ENCODE data around the gene HLA-DPB1. TPM values are rescaled to one million over a fixed set of nuclear protein-coding genes. Genes with fewer than 3 reads are reported as not detected.

The HLA-DPB1 gene
- total RNA-seq, 4 donors from 2014 or later = 9.5 to 104 (median 19.7) TPM

DNA sequence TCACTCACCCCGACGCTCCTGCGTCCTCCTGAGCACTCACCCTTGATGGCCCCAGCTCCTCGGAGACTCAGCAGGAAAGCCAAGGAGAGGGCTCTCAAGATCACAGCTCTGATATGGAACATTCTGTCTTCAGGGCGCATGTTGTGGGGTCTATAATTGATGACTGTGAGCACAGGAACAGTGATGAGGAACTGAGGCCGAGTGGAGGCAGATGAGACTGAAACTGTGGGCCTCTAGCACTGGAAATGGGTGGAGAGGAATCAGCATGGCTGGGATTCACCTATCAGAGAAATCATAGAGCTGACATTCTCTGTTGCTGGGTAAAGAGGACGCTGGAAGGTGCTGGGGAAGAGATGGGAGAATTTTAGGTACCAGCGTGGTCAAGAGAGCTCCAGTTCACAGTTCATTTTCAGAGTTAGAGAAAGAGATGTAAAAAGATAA lies 2.3 kb upstream of the HLA-DPB1 start, which contains the start of gene HLA-DPA1:
Gene HLA-DPA1, minus strand, starts transcription at position 219 of the 441 bp plus-strand sequence.
- Histone ChIP-seq H3K36me3 (peaks cover 0 to 12% (median 0%) of the 10 kb centered on the region in 3 donors), H3K4me1 (no peaks in the 10 kb centered on the region), H3K4me3 (peak within 1 kb of the TSS; percentile 34 to 49 (median 42)), H3K27me3 (no peaks in the 10 kb centered on the region), H3K27ac (peak within 1 kb of the TSS; percentile 14 to 90 (median 62)), H3K9me3 (no peaks in the 10 kb centered on the region)
- peak in 2 of 3 donors; percentile 86 to 89 for DNase-seq
- peak; percentile 36 to 72 for TF ChIP-seq POLR2A (IDR thresholded peaks at IDR 0.05)
- TF ChIP-seq, protein P1, sequence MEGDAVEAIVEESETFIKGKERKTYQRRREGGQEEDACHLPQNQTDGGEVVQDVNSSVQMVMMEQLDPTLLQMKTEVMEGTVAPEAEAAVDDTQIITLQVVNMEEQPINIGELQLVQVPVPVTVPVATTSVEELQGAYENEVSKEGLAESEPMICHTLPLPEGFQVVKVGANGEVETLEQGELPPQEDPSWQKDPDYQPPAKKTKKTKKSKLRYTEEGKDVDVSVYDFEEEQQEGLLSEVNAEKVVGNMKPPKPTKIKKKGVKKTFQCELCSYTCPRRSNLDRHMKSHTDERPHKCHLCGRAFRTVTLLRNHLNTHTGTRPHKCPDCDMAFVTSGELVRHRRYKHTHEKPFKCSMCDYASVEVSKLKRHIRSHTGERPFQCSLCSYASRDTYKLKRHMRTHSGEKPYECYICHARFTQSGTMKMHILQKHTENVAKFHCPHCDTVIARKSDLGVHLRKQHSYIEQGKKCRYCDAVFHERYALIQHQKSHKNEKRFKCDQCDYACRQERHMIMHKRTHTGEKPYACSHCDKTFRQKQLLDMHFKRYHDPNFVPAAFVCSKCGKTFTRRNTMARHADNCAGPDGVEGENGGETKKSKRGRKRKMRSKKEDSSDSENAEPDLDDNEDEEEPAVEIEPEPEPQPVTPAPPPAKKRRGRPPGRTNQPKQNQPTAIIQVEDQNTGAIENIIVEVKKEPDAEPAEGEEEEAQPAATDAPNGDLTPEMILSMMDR (IDR thresholded peaks at IDR 0.05) = no peak

DNA sequence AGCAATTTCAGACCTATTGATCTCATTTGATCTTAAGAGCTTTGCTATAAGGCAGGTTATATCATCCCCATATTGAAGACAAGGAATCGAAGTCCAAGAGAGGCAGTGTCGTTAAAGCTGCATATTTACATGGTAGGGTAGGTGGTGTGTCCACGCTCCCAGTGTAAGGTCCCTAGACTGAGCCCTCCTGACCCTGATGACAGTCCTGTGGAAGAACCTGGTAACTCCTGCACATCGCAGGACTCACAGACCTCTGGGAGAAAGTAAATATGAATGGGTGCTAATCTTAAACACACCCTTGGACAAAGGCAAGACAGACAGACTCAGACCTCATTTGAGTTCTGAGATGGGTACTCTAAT lies 602 bp upstream of the HLA-DPB1 start:
- Histone ChIP-seq H3K4me3 (no peak overlapping the region), H3K9me3 (no peaks in the 10 kb centered on the region), H3K36me3 (no peaks in the 10 kb centered on the region), H3K27ac (peak overlapping the region; percentile 40 to 90 (median 73)), H3K4me1 (no peaks in the 10 kb centered on the region), H3K27me3 (no peaks in the 10 kb centered on the region)
- TF ChIP-seq POLR2A (IDR thresholded peaks at IDR 0.05) = no peak
- TF ChIP-seq, protein P1 (IDR thresholded peaks at IDR 0.05) = no peak
- no peak for DNase-seq

DNA sequence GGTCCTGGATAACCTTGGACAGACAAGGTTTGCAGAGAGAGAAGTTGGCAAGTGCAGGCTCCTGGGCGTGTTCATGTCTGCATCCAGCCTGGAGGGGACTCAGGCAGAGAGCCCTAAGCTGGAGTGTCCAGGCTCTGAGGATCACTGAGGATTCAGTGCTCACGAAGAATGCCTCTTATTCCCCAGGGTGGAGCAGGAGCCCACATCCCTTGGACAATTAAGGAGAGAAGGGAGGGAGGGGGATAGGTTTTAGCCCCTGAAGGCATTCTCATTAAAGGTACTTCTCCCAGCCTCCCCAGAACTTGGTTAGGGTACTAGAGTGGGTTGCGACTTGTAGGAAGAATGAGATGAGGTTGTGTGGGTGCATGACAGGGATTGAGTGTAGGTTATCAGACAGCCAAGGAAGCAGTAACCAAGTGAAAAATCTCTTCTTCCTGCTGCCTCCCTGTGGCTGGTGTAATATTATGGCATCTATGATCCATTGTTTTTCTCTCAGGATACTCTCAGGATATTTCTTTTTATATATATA lies 680 bp downstream of the HLA-DPB1 start:
- Histone ChIP-seq H3K27ac (peak overlapping the region; percentile 43 to 90 (median 72)), H3K4me3 (peak overlapping the region; percentile 31 to 55 (median 41)), H3K9me3 (no peaks in the 10 kb centered on the region), H3K36me3 (no peaks in the 10 kb centered on the region), H3K4me1 (peaks cover 0 to 6% (median 0%) of the 10 kb centered on the region in 4 donors), H3K27me3 (no peaks in the 10 kb centered on the region)
- DNase-seq = no peak
- TF ChIP-seq POLR2A (IDR thresholded peaks at IDR 0.05) = no peak
- TF ChIP-seq, protein P1 (IDR thresholded peaks at IDR 0.05) = no peak

DNA sequence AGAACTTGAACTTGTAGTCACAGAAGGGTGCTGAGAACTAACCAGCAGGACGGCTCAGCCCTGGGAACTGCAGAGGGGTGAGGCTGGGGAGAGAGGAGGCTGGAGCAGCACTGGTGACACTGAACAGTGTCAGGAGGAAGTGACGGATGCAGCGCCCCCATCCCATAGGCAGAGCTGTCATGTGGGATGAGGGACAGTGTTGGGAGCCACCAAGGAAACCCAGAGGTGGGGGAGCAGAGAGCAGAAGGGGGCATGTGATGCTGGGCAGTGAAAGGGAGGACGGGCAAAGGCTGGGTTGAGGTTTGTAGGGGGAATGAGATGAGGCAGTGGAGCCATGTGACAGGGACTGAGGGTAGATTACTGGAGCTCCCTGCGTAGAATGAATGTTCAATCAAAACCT lies 2.1 kb downstream of the HLA-DPB1 start:
- Histone ChIP-seq H3K4me3 (peak overlapping the region in 1 of 4 donors; percentile 26), H3K27me3 (no peaks in the 10 kb centered on the region)

DNA sequence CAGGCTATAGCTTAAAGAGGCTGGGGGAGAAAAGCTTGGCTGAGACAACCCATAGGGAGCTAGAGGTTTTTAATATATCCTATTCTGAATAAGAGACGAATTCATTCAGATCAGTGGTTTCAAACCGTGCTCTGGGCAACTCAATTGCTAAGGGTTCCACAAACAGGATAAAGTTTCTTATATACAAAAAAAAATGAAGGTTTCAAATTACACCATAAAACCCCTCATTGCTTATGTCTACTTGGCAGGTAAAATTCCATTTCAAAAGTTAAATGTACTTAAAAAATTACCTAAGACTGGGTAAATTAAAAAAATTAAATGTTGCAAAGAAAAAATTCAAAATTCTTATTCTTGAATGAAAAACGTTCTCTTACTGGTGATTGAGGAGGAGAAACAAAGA lies 2.7 kb downstream of the HLA-DPB1 start:
- Histone ChIP-seq H3K36me3 (no peaks in the 10 kb centered on the region), H3K9me3 (no peaks in the 10 kb centered on the region), H3K27ac (peak overlapping the region in 2 of 4 donors; percentile 8 to 90), H3K4me3 (peak overlapping the region in 1 of 4 donors; percentile 26), H3K4me1 (peaks cover 0 to 6% (median 0%) of the 10 kb centered on the region in 4 donors), H3K27me3 (no peaks in the 10 kb centered on the region)
- TF ChIP-seq, protein P1 (IDR thresholded peaks at IDR 0.05) = no peak
- no peak for TF ChIP-seq POLR2A (IDR thresholded peaks at IDR 0.05)
- DNase-seq = no peak

More for the DNA sequence above, 2.1 kb downstream of the HLA-DPB1 start:
- Histone ChIP-seq H3K9me3 (no peaks in the 10 kb centered on the region), H3K4me1 (peaks cover 0 to 6% (median 0%) of the 10 kb centered on the region in 4 donors), H3K36me3 (no peaks in the 10 kb centered on the region), H3K27ac (peak overlapping the region in 2 of 4 donors; percentile 8 to 90)
- TF ChIP-seq, protein P1 (IDR thresholded peaks at IDR 0.05) = no peak
- no peak for TF ChIP-seq POLR2A (IDR thresholded peaks at IDR 0.05)
- DNase-seq = peak in 1 of 3 donors; percentile 61
